ENCODE measurements around the gene SLC26A5.

The SLC26A5 gene

DNA sequence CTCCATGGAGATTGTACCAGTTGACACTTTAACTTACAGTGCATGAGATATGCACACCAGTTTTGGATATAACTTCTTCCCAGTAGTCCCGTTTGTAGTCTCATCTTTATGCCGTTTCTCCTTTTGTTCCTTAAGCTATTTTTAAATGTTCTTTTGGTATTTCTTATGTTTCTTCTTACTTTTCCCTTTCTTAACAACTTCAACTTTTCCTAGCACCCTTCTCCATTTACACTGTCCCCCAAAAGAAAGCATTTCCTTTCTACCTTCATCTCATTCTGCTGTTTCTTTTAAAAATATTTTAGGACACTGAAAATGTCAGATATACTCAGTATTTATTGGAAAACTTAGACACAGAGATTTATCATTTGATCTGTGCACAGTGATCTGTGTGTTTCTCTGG, 97.0 kb downstream of the SLC26A5 start:
- TF ChIP-seq, protein P1, sequence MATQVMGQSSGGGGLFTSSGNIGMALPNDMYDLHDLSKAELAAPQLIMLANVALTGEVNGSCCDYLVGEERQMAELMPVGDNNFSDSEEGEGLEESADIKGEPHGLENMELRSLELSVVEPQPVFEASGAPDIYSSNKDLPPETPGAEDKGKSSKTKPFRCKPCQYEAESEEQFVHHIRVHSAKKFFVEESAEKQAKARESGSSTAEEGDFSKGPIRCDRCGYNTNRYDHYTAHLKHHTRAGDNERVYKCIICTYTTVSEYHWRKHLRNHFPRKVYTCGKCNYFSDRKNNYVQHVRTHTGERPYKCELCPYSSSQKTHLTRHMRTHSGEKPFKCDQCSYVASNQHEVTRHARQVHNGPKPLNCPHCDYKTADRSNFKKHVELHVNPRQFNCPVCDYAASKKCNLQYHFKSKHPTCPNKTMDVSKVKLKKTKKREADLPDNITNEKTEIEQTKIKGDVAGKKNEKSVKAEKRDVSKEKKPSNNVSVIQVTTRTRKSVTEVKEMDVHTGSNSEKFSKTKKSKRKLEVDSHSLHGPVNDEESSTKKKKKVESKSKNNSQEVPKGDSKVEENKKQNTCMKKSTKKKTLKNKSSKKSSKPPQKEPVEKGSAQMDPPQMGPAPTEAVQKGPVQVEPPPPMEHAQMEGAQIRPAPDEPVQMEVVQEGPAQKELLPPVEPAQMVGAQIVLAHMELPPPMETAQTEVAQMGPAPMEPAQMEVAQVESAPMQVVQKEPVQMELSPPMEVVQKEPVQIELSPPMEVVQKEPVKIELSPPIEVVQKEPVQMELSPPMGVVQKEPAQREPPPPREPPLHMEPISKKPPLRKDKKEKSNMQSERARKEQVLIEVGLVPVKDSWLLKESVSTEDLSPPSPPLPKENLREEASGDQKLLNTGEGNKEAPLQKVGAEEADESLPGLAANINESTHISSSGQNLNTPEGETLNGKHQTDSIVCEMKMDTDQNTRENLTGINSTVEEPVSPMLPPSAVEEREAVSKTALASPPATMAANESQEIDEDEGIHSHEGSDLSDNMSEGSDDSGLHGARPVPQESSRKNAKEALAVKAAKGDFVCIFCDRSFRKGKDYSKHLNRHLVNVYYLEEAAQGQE (IDR thresholded peaks at IDR 0.05; ENCODE audit: insufficient read depth in 1 of 2, low read depth in 2 of 2, low read length in 2 of 2): no peak
- TF ChIP-seq FOXP2 (optimal IDR thresholded peaks at IDR 0.05; ENCODE audit: borderline replicate concordance, extremely low read depth, extremely low read length, insufficient read depth): no peak
- no peak for TF ChIP-seq TAF1 (IDR thresholded peaks at IDR 0.05; ENCODE audit: borderline replicate concordance, insufficient read depth, low read length)
- no peak for TF ChIP-seq SIN3A (IDR thresholded peaks at IDR 0.05; ENCODE audit: borderline replicate concordance, insufficient read depth, low read length)
- no peak for TF ChIP-seq POLR2AphosphoS5 (IDR thresholded peaks at IDR 0.05; ENCODE audit: low read depth, low read length)

DNA sequence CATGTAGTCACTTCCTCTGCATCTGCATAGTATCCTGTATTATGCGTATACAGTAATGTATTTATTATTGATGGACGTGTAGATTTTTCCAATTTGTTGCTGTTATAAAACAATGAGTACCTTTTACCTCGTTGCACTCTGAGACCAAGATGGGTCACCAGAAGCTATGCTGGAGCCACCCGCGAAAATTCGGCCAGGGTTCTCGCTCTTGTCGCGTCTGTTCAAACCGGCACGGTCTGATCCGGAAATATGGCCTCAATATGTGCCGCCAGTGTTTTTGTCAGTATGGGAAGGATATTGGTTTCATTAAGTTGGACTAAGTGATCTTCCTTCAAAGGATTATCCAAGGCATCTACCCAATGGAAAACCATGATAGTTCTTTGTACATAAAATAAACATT, 97.6 kb downstream of the SLC26A5 start:
- TF ChIP-seq, protein P1 (IDR thresholded peaks at IDR 0.05; ENCODE audit: insufficient read depth in 1 of 2, low read depth in 2 of 2, low read length in 2 of 2): no peak
- no peak for TF ChIP-seq TAF1 (IDR thresholded peaks at IDR 0.05; ENCODE audit: borderline replicate concordance, insufficient read depth, low read length)
- no peak for TF ChIP-seq POLR2AphosphoS5 (IDR thresholded peaks at IDR 0.05; ENCODE audit: low read depth, low read length)
- no peak for TF ChIP-seq SIN3A (IDR thresholded peaks at IDR 0.05; ENCODE audit: borderline replicate concordance, insufficient read depth, low read length)
- TF ChIP-seq FOXP2 (optimal IDR thresholded peaks at IDR 0.05; ENCODE audit: borderline replicate concordance, extremely low read depth, extremely low read length, insufficient read depth): no peak

DNA sequence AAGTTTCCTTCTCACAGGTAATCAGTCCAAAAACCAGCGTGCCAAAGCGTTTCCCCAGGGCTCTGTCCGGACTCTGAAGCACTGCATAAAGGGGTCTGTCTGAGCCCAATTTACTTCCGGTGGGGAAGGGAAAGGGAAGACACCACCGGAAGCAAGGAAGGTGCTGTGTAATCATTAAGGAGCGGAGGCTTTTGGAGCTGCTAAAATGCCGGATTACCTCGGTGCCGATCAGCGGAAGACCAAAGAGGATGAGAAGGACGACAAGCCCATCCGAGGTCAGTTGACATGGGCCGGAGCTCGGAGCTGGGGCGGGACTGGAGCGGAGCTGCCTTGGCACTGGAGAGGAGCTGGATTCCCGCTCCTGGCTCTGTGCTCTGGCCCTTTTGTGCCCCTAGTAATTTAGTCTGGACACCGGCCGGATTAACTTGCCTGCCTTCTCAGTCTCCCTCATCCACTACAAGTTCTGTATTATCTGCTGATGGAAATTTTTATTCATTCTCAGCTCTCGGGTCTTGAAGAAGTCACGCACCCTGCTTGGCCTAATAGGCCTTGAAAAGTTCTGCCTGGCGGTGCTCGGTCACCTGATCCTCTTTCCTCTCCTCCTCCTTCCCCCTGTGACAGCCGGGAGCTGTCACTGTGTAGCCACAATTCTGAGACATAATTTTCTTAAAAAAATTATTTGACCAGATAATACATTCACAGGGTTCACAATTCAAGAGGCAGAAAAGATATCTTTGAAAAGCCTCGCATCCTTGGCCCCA, 98.3 kb downstream of the SLC26A5 start, which contains the start of gene PSMC2:
PSMC2 (plus strand) TSS at position 137 of the 761 bp plus-strand sequence; CDS start at position 206, 69 bp downstream.
- TF ChIP-seq SIN3A (IDR thresholded peaks at IDR 0.05; ENCODE audit: borderline replicate concordance, insufficient read depth, low read length) (peak; percentile 62; the same call in 1 of the 2 replicates), POLR2AphosphoS5 (IDR thresholded peaks at IDR 0.05; ENCODE audit: low read depth, low read length) (peak; percentile 82), FOXP2 (optimal IDR thresholded peaks at IDR 0.05; ENCODE audit: borderline replicate concordance, extremely low read depth, extremely low read length, insufficient read depth) (no peak), TAF1 (IDR thresholded peaks at IDR 0.05; ENCODE audit: borderline replicate concordance, insufficient read depth, low read length) (peak; percentile 94)
- TF ChIP-seq, protein P1 (IDR thresholded peaks at IDR 0.05; ENCODE audit: insufficient read depth in 1 of 2, low read depth in 2 of 2, low read length in 2 of 2): peak in 1 of 2 experiments; percentile 67; a peak in 2 of 4 replicates

DNA sequence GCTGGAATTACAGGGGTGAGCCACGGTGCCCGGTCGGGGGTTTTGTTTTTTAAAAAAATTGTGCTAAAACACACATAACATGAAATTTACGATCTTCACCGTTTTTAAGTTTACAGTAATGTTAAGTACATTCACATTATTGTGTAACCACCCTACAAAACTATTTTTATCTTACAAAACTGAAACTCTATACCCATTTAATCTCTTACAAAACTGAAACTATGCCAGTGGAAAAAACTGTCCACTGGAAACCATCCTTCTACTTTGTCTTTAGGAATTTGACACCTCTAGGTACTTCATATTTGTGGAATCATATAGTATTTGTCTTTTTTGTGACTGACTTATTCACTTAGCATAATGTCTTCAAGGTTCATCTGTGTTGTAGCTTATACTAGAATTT, 99.6 kb downstream of the SLC26A5 start:
- TF ChIP-seq FOXP2 (optimal IDR thresholded peaks at IDR 0.05; ENCODE audit: borderline replicate concordance, extremely low read depth, extremely low read length, insufficient read depth) (no peak), SIN3A (IDR thresholded peaks at IDR 0.05; ENCODE audit: borderline replicate concordance, insufficient read depth, low read length) (no peak)
- TF ChIP-seq, protein P1 (IDR thresholded peaks at IDR 0.05; ENCODE audit: insufficient read depth in 1 of 2, low read depth in 2 of 2, low read length in 2 of 2): no peak

Data from PFSK-1 (cell line).